Activated CD4-positive, alpha-beta T cell treated with anti-CD3 and anti-CD28 coated beads, Interleukin-2, amount 10 ng/mL, durations not matched to agents 7 days and 5 days (primary cell): Measurements from ENCODE around the gene SEM1. TPM values are rescaled to one million over a fixed set of nuclear protein-coding genes. Genes with fewer than 3 reads are reported as not detected.
A peak's percentile ranks its signal among the peaks of the same experiment; 100 is the strongest.

Experiments
- CTCF ChIA-PET: fragments of 350-600 bp; sonication (Branson Sonifier 250); formaldehyde crosslinking; loops from one replicate; lab custom pipeline; 2021; ENCODE audit warnings: antibody characterized with exemption; lab: Charles Lee
- POLR2A ChIA-PET: fragments of 350-600 bp; sonication (Branson Sonifier 250); formaldehyde crosslinking; loops from one replicate; lab custom pipeline; 2021; ENCODE audit warnings: antibody characterized with exemption; lab: Charles Lee
- DNase-seq: peaks from one replicate; pipeline ENCODE4 v3.0.0-alpha.2; 2020
- H3K27ac Mint-ChIP-seq: one replicate; pipeline ENCODE4 v1.8.0; 2021; ENCODE audit warnings: mild to moderate bottlenecking, moderate library complexity, mixed read lengths
- H3K27me3 Mint-ChIP-seq: one replicate; pipeline ENCODE4 v1.8.0; 2021; ENCODE audit warnings: mixed read lengths
- H3K36me3 Mint-ChIP-seq: one replicate; pipeline ENCODE4 v1.8.0; 2021; ENCODE audit warnings: low read depth, mixed read lengths
- H3K4me1 Mint-ChIP-seq: one replicate; pipeline ENCODE4 v1.8.0; 2021; ENCODE audit warnings: mixed read lengths
- H3K4me3 Mint-ChIP-seq: one replicate; pipeline ENCODE4 v1.8.0; 2021; ENCODE audit warnings: mild to moderate bottlenecking, moderate library complexity, mixed read lengths
- H3K9me3 Mint-ChIP-seq: one replicate; pipeline ENCODE4 v1.8.0; 2021; ENCODE audit warnings: mixed read lengths
- total RNA-seq, 2 experiments: library from RNA; stranded (reverse); gene quantifications; one replicate each; pipeline ENCODE4 v1.2.3, GENCODE V29; 2021

SEM1 gene
- total RNA-seq, 2 experiments from 2014 or later: 40.3 to 45.3 TPM

- H3K4me1 Mint-ChIP-seq: peaks cover 8% of the 10 kb centered on the region
- H3K27me3 Mint-ChIP-seq: no peaks in the 10 kb centered on the region
- no peak overlapping the region for H3K4me3 Mint-ChIP-seq
- no peak for DNase-seq
- no peak overlapping the region for H3K27ac Mint-ChIP-seq
- CTCF ChIA-PET: no interaction called here
- POLR2A ChIA-PET: no interaction called here
- no peaks in the 10 kb centered on the region for H3K9me3 Mint-ChIP-seq
- peaks cover 38% of the 10 kb centered on the region for H3K36me3 Mint-ChIP-seq
Measured at GRCh38 chr7:96695581-96695980, 14.1 kb downstream of the SEM1 start.

- peaks cover 4% of the 10 kb centered on the region for H3K4me1 Mint-ChIP-seq
- POLR2A ChIA-PET: no interaction called here
- H3K9me3 Mint-ChIP-seq: no peaks in the 10 kb centered on the region
Measured at GRCh38 chr7:96694082-96694481, 15.6 kb downstream of the SEM1 start.

GRCh38 chr7:96691702-96692101 is 17.9 kb downstream of the SEM1 start:
- peaks cover 4% of the 10 kb centered on the region for H3K9me3 Mint-ChIP-seq
- peaks cover 6% of the 10 kb centered on the region for H3K4me1 Mint-ChIP-seq
- H3K4me3 Mint-ChIP-seq: no peak overlapping the region
- CTCF ChIA-PET: no interaction called here
- DNase-seq: no peak
- H3K27me3 Mint-ChIP-seq: no peaks in the 10 kb centered on the region
- peaks cover 52% of the 10 kb centered on the region for H3K36me3 Mint-ChIP-seq
- no peak overlapping the region for H3K27ac Mint-ChIP-seq
- POLR2A ChIA-PET: no interaction called here

More at GRCh38 chr7:96694082-96694481, 15.6 kb downstream of the SEM1 start:
- Mint-ChIP-seq H3K36me3 (peaks cover 47% of the 10 kb centered on the region), H3K4me3 (no peak overlapping the region), H3K27me3 (no peaks in the 10 kb centered on the region), H3K27ac (no peak overlapping the region)
- CTCF ChIA-PET: no interaction called here
- DNase-seq: no peak

GRCh38 chr7:96689414-96689813 is 20.2 kb downstream of the SEM1 start:
- DNase-seq: no peak
- peaks cover 4% of the 10 kb centered on the region for H3K9me3 Mint-ChIP-seq
- H3K36me3 Mint-ChIP-seq: peaks cover 60% of the 10 kb centered on the region
- CTCF ChIA-PET: no interaction called here
- no peaks in the 10 kb centered on the region for H3K27me3 Mint-ChIP-seq
- no peak overlapping the region for H3K4me3 Mint-ChIP-seq
- peaks cover 28% of the 10 kb centered on the region for H3K4me1 Mint-ChIP-seq
- POLR2A ChIA-PET: no interaction called here
- H3K27ac Mint-ChIP-seq: no peak overlapping the region

DNA sequence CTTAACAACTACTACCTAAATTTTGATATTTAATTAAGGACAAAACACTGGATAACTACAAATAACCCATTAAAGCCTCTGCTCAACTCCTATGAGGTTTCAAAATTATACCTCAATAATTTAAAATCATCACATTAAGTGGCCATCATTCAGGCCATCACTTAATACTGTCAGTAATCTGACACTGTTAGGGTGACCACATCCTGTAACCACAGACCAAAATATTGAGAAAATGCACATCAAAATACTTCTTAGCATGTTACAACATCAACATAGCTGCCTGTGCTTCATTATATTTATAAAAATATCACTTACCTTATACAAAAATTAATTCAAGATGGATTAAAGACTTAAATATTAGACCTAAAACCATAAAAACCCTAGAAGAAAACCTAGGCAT is 23.3 kb downstream of the SEM1 start:
- POLR2A ChIA-PET: no interaction called here
- peak; percentile 8 for DNase-seq

GRCh38 chr7:96685755-96686154 is 23.9 kb downstream of the SEM1 start:
- ChIA-PET CTCF (interaction anchor here (0.6 kb wide), 1 partner anchor 23 kb away, joined by 4 read pairs; no protein-coding TSS in a partner anchor), POLR2A (no interaction called here)
- H3K9me3 Mint-ChIP-seq: peaks cover 19% of the 10 kb centered on the region
- no peak for DNase-seq
- H3K4me1 Mint-ChIP-seq: peaks cover 31% of the 10 kb centered on the region
- no peak overlapping the region for H3K4me3 Mint-ChIP-seq
- H3K36me3 Mint-ChIP-seq: peaks cover 65% of the 10 kb centered on the region
- H3K27ac Mint-ChIP-seq: peak overlapping the region; percentile 80
- H3K27me3 Mint-ChIP-seq: no peaks in the 10 kb centered on the region

More for the DNA sequence above, 23.3 kb downstream of the SEM1 start:
- H3K4me3 Mint-ChIP-seq: no peak overlapping the region
- peaks cover 19% of the 10 kb centered on the region for H3K9me3 Mint-ChIP-seq
- H3K4me1 Mint-ChIP-seq: peaks cover 31% of the 10 kb centered on the region
- H3K36me3 Mint-ChIP-seq: peaks cover 67% of the 10 kb centered on the region
- H3K27ac Mint-ChIP-seq: peak overlapping the region; percentile 31
- H3K27me3 Mint-ChIP-seq: no peaks in the 10 kb centered on the region
- CTCF ChIA-PET: interaction anchor here (0.6 kb wide), 1 partner anchor 24 kb away, joined by 4 read pairs; no protein-coding TSS in a partner anchor

GRCh38 chr7:96685353-96685752 is 24.3 kb downstream of the SEM1 start:
- POLR2A ChIA-PET: no interaction called here
- peak overlapping the region; percentile 80 for H3K27ac Mint-ChIP-seq

DNA sequence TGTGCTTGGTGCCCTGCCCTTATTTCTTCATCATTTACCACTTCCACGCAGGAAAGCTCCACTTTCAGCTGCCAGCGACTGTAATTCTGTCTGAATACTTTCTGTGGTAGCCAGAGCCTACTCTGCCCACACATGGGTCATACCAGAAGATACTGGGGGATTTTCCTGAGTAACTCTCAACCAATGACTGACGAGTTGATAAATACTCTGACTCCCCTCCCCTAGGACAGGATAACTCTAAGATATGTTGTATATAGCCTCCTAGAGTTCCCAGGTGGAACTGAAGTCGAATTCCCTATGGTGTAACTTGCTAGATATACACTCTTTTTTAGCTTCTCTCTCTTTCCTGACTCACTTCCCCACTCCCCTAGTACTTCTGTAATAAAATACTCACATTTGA is 29.8 kb downstream of the SEM1 start:
- Mint-ChIP-seq H3K27ac (no peak overlapping the region), H3K4me1 (peaks cover 9% of the 10 kb centered on the region), H3K4me3 (no peak overlapping the region), H3K27me3 (no peaks in the 10 kb centered on the region), H3K36me3 (peaks cover 38% of the 10 kb centered on the region), H3K9me3 (peaks cover 15% of the 10 kb centered on the region)
- no peak for DNase-seq
- ChIA-PET POLR2A (no interaction called here), CTCF (no interaction called here)

More at GRCh38 chr7:96685353-96685752, 24.3 kb downstream of the SEM1 start:
- DNase-seq: peak; percentile 8
- peaks cover 19% of the 10 kb centered on the region for H3K9me3 Mint-ChIP-seq
- peaks cover 31% of the 10 kb centered on the region for H3K4me1 Mint-ChIP-seq
- H3K4me3 Mint-ChIP-seq: no peak overlapping the region
- H3K27me3 Mint-ChIP-seq: no peaks in the 10 kb centered on the region
- CTCF ChIA-PET: interaction anchor here (0.6 kb wide), 1 partner anchor 23 kb away, joined by 4 read pairs; no protein-coding TSS in a partner anchor
- peaks cover 67% of the 10 kb centered on the region for H3K36me3 Mint-ChIP-seq

GRCh38 chr7:96676919-96677318 is 32.7 kb downstream of the SEM1 start:
- Mint-ChIP-seq H3K4me1 (no peaks in the 10 kb centered on the region), H3K27ac (no peak overlapping the region), H3K36me3 (peaks cover 14% of the 10 kb centered on the region), H3K4me3 (no peak overlapping the region), H3K27me3 (no peaks in the 10 kb centered on the region), H3K9me3 (peaks cover 2% of the 10 kb centered on the region)
- no peak for DNase-seq
- ChIA-PET CTCF (interaction anchor here (0.7 kb wide), 1 partner anchor 11 kb away, joined by 4 read pairs; no protein-coding TSS in a partner anchor), POLR2A (no interaction called here)

- ChIA-PET POLR2A (no interaction called here), CTCF (no interaction called here)
- DNase-seq: no peak
- Mint-ChIP-seq H3K27ac (no peak overlapping the region), H3K4me3 (no peak overlapping the region), H3K4me1 (no peaks in the 10 kb centered on the region), H3K9me3 (no peaks in the 10 kb centered on the region), H3K36me3 (peaks cover 5% of the 10 kb centered on the region), H3K27me3 (no peaks in the 10 kb centered on the region)
Measured at GRCh38 chr7:96675548-96675947, 34.1 kb downstream of the SEM1 start.

DNA sequence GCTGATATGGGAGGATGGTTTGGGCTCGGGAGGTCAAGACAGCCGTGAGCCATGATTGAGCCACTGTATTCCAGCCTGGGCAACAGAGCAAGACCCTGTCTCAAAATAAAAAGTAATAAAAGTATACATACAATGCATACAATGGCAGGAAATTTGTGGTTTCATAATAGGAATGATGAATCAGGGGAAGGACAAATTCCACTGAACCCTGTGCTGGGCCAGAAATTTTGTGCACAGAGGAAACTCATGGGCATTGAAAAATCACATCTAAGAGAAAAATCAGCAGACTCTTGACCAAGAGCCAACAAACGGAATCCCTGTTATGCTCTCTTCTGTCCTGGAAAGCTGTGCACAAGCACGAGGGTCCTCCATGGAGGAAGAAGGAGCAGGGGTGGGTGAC is 35.1 kb downstream of the SEM1 start:
- Mint-ChIP-seq H3K36me3 (peaks cover 6% of the 10 kb centered on the region), H3K4me3 (no peak overlapping the region), H3K9me3 (no peaks in the 10 kb centered on the region), H3K4me1 (no peaks in the 10 kb centered on the region), H3K27me3 (no peaks in the 10 kb centered on the region), H3K27ac (no peak overlapping the region)
- CTCF ChIA-PET: no interaction called here
- DNase-seq: no peak
- POLR2A ChIA-PET: no interaction called here

DNA sequence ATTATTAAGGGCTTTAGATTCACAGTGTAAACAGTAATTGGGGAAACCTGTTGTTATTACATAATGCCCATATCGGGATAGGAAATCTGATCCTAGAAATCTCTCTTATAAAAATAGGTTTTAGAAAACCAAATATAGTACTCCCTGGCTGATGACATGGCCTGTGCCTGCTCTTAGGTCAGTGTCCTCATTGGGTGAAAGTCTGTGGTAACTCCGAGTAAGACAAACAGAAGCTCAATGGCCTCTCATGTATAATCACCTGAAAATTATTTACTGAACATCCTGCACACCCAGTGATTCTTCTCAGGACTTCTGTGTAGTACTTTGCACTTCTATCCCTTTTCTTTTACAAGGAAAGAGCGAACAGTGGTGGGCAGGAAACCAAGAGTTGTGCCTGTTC is 37.8 kb downstream of the SEM1 start:
- no peaks in the 10 kb centered on the region for H3K9me3 Mint-ChIP-seq
- CTCF ChIA-PET: no interaction called here
- POLR2A ChIA-PET: no interaction called here

DNA sequence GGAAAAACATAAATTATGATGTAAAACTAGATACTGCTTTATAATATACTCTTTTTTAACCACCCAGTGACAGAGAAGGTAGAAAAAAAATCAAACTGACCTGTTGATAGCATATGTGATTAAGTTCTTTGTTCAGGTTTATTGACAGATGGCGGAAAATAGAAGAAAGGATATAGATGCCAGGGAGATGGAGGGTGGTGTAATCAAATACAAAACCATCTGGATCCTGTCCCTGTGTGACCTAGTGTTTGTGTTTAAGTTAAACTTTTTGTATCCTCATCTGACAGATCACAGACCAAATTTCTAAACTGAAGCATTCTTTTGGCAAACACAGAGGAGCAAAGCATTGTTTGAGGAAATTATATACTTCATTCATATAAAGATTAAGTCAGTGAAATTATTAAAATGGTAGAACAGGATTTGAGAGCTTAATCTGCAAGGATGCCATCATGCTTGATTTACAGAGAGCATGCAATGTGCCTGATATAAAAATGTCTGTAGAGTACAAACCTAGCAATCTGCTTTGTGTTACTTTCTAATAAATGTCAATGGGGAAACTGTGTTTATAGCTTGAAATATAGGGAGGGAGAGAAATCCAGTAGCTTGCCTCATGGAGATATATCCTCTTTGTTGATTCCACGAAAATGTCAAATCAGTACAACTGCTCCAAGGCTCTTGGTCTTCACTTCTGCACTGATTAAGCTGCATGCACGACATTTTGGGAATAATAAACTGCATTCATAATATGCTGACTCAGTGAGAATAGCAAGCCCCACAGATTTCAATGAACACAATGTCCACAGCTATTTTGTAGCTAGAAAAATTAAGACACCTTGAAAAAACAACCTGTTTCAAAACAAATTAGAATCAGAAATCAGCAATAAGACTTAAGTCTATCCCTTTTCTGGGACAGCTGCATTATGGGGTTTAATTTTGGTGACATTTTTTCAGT is 39.0 kb downstream of the SEM1 start:
- ChIA-PET CTCF (no interaction called here), POLR2A (no interaction called here)
- no peak for DNase-seq
- Mint-ChIP-seq H3K4me3 (no peak overlapping the region), H3K4me1 (no peaks in the 10 kb centered on the region), H3K27me3 (no peaks in the 10 kb centered on the region), H3K27ac (no peak overlapping the region), H3K36me3 (peaks cover 14% of the 10 kb centered on the region), H3K9me3 (no peaks in the 10 kb centered on the region)

More for the DNA sequence above, 37.8 kb downstream of the SEM1 start:
- H3K36me3 Mint-ChIP-seq: peaks cover 9% of the 10 kb centered on the region
- no peaks in the 10 kb centered on the region for H3K4me1 Mint-ChIP-seq
- DNase-seq: no peak
- no peaks in the 10 kb centered on the region for H3K27me3 Mint-ChIP-seq
- no peak overlapping the region for H3K27ac Mint-ChIP-seq
- H3K4me3 Mint-ChIP-seq: no peak overlapping the region
